HEK293 (cell line): Measurements from ENCODE around the gene DDX51.
A peak's percentile ranks its signal among the peaks of the same experiment; 100 is the strongest.

Experiments
- FEZF1 ChIP-seq: fragments of 450-650 bp; formaldehyde crosslinking; IDR thresholded peaks from 2 replicates; pipeline ENCODE4 v1.5.1; 2016; ENCODE audit warnings: missing biosample characterization, missing genetic modification characterization
- KLF7 ChIP-seq: fragments of 450-650 bp; formaldehyde crosslinking; IDR thresholded peaks from 2 replicates; pipeline ENCODE4 v1.5.1; 2016; ENCODE audit warnings: missing biosample characterization, missing genetic modification characterization, borderline replicate concordance
- KLF8 ChIP-seq: fragments of 450-650 bp; formaldehyde crosslinking; IDR thresholded peaks from 2 replicates; pipeline ENCODE4 v1.5.1; 2016; ENCODE audit warnings: missing biosample characterization, missing genetic modification characterization
- SALL2 ChIP-seq: fragments of 450-650 bp; formaldehyde crosslinking; IDR thresholded peaks from 2 replicates; pipeline ENCODE4 v1.5.0; 2017; ENCODE audit warnings: missing biosample characterization, mild to moderate bottlenecking, missing genetic modification characterization, borderline replicate concordance
- SP2 ChIP-seq: fragments of 450-650 bp; formaldehyde crosslinking; IDR thresholded peaks from 2 replicates; pipeline ENCODE4 v1.5.1; 2016; ENCODE audit warnings: missing biosample characterization, missing genetic modification characterization
- TCF7L2 ChIP-seq: IDR thresholded peaks from 2 replicates; pipeline ENCODE4 v1.6.1; 2011; ENCODE audit warnings: low read depth, mild to moderate bottlenecking, inconsistent platforms, low read length, moderate library complexity, borderline replicate concordance
- WT1 ChIP-seq: fragments of 450-650 bp; formaldehyde crosslinking; IDR thresholded peaks from 2 replicates; pipeline ENCODE4 v1.5.1; 2016; ENCODE audit warnings: missing biosample characterization, missing genetic modification characterization
- ZBTB1 ChIP-seq: fragments of 450-650 bp; formaldehyde crosslinking; IDR thresholded peaks from 2 replicates; pipeline ENCODE4 v1.5.1; 2016; ENCODE audit warnings: missing biosample characterization, missing genetic modification characterization
- ZBTB20 ChIP-seq: fragments of 450-650 bp; formaldehyde crosslinking; IDR thresholded peaks from 2 replicates; pipeline ENCODE4 v1.5.1; 2016; ENCODE audit warnings: missing biosample characterization, missing genetic modification characterization
- ZBTB48 ChIP-seq: fragments of 450-650 bp; formaldehyde crosslinking; IDR thresholded peaks from 2 replicates; pipeline ENCODE4 v1.5.1; 2016; ENCODE audit warnings: missing biosample characterization, missing genetic modification characterization
- ZBTB8A ChIP-seq: fragments of 450-650 bp; formaldehyde crosslinking; IDR thresholded peaks from 2 replicates; pipeline ENCODE4 v1.5.1; 2016; ENCODE audit warnings: missing biosample characterization, missing genetic modification characterization
- ZFP69B ChIP-seq: fragments of 450-650 bp; formaldehyde crosslinking; IDR thresholded peaks from 2 replicates; pipeline ENCODE4 v1.5.1; 2016; ENCODE audit warnings: missing biosample characterization, missing genetic modification characterization
- ZNF157 ChIP-seq: fragments of 450-650 bp; formaldehyde crosslinking; IDR thresholded peaks from 2 replicates; pipeline ENCODE4 v1.5.1; 2016; ENCODE audit warnings: missing biosample characterization, missing genetic modification characterization
- ZNF2 ChIP-seq: fragments of 450-650 bp; formaldehyde crosslinking; IDR thresholded peaks from 2 replicates; pipeline ENCODE4 v1.5.1; 2016; ENCODE audit warnings: missing biosample characterization, missing genetic modification characterization
- ZNF221 ChIP-seq: fragments of 450-650 bp; formaldehyde crosslinking; IDR thresholded peaks from 2 replicates; pipeline ENCODE4 v1.5.1; 2017; ENCODE audit warnings: missing biosample characterization, missing genetic modification characterization, borderline replicate concordance
- ZNF223 ChIP-seq: fragments of 450-650 bp; formaldehyde crosslinking; IDR thresholded peaks from 2 replicates; pipeline ENCODE4 v1.5.1; 2016; ENCODE audit warnings: missing biosample characterization, missing genetic modification characterization
- ZNF239 ChIP-seq: fragments of 450-650 bp; formaldehyde crosslinking; IDR thresholded peaks from 2 replicates; pipeline ENCODE4 v1.5.1; 2016; ENCODE audit warnings: missing biosample characterization, missing genetic modification characterization
- ZNF292 ChIP-seq: fragments of 450-650 bp; formaldehyde crosslinking; IDR thresholded peaks from 2 replicates; pipeline ENCODE4 v1.5.1; 2016; ENCODE audit warnings: low read depth, missing biosample characterization, missing genetic modification characterization, borderline replicate concordance
- ZNF354C ChIP-seq: fragments of 450-650 bp; formaldehyde crosslinking; IDR thresholded peaks from 2 replicates; pipeline ENCODE4 v1.5.1; 2016; ENCODE audit warnings: missing biosample characterization, missing genetic modification characterization, low read depth, borderline replicate concordance
- ZNF544 ChIP-seq: fragments of 450-650 bp; formaldehyde crosslinking; IDR thresholded peaks from 2 replicates; pipeline ENCODE4 v1.5.0; 2017; ENCODE audit warnings: missing biosample characterization, missing genetic modification characterization
- ZNF624 ChIP-seq: fragments of 450-650 bp; formaldehyde crosslinking; IDR thresholded peaks from 2 replicates; pipeline ENCODE4 v1.5.1; 2017; ENCODE audit warnings: missing biosample characterization, missing genetic modification characterization
- ZNF658 ChIP-seq: fragments of 450-650 bp; formaldehyde crosslinking; IDR thresholded peaks from 2 replicates; pipeline ENCODE4; 2016; ENCODE audit warnings: missing biosample characterization, missing genetic modification characterization
- TF ChIP-seq, protein P1 (sequence below): fragments of 450-650 bp; formaldehyde crosslinking; IDR thresholded peaks from 2 replicates; pipeline ENCODE4 v1.5.1; 2016; ENCODE audit warnings: missing biosample characterization, missing genetic modification characterization
- TF ChIP-seq, protein P2 (sequence below): fragments of 450-650 bp; formaldehyde crosslinking; IDR thresholded peaks from 2 replicates; pipeline ENCODE4 v1.5.1; 2016; ENCODE audit warnings: missing biosample characterization, missing genetic modification characterization
- TF ChIP-seq, protein P3 (sequence below): fragments of 450-650 bp; formaldehyde crosslinking; IDR thresholded peaks from 2 replicates; pipeline ENCODE4 v1.5.1; 2016; ENCODE audit warnings: missing biosample characterization, missing genetic modification characterization
- TF ChIP-seq, protein P4 (sequence below): fragments of 450-650 bp; formaldehyde crosslinking; IDR thresholded peaks from 2 replicates; pipeline ENCODE4 v1.5.1; 2016; ENCODE audit warnings: missing biosample characterization, missing genetic modification characterization
- TF ChIP-seq, protein P5 (sequence below): fragments of 450-650 bp; formaldehyde crosslinking; IDR thresholded peaks from 2 replicates; pipeline ENCODE4 v1.5.1; 2016; ENCODE audit warnings: missing biosample characterization, missing genetic modification characterization, borderline replicate concordance
- TF ChIP-seq, protein P6 (sequence below): fragments of 450-650 bp; formaldehyde crosslinking; IDR thresholded peaks from 2 replicates; pipeline ENCODE4 v1.5.1; 2016; ENCODE audit warnings: missing biosample characterization, missing genetic modification characterization
- TF ChIP-seq, protein P7 (sequence below): fragments of 450-650 bp; formaldehyde crosslinking; IDR thresholded peaks from 2 replicates; pipeline ENCODE4 v1.5.1; 2016; ENCODE audit warnings: missing biosample characterization, missing genetic modification characterization

Gene DDX51

DNA sequence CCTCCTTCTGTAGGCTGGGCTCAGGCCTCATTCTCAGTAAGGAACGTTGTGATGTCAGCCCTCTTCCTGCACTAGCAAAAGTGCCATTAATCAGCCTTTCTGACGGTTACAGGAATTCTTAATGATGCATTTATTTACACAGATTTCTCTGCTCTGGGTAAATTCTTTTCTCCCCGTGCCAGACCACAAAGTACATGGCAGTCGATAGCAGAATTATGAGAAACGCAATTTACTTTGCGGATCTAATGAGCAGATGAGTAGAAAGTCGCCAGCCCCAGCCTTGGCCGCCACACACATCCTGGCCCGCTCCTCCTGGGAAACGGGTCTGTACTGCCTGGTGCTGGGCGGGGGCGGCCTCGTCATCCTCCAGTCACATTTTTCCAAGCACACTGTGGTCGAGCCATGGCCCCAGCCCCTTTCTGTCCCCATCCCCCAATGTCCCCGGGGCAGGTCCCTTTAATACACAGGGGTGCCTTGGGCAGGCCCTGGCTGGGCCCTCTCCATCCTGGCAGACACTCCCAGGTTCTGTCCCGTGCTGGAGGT, 26.0 kb upstream of the DDX51 start (continued):
- TF ChIP-seq, protein P1, sequence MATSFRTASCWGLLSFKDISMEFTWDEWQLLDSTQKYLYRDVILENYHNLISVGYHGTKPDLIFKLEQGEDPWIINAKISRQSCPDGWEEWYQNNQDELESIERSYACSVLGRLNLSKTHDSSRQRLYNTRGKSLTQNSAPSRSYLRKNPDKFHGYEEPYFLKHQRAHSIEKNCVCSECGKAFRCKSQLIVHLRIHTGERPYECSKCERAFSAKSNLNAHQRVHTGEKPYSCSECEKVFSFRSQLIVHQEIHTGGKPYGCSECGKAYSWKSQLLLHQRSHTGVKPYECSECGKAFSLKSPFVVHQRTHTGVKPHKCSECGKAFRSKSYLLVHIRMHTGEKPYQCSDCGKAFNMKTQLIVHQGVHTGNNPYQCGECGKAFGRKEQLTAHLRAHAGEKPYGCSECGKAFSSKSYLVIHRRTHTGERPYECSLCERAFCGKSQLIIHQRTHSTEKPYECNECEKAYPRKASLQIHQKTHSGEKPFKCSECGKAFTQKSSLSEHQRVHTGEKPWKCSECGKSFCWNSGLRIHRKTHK = no peak
- TF ChIP-seq ZFP69B (tag by site-specific recombination) (no peak), ZNF2 (tag by site-specific recombination) (no peak), SALL2 (no peak), ZBTB1 (tag by site-specific recombination) (peak; percentile 65; the same call in 1 of the 2 replicates), KLF8 (tag by site-specific recombination) (peak; percentile 45; the same call in 1 of the 2 replicates), ZNF544 (tag by site-specific recombination) (no peak), TCF7L2 (no peak), SP2 (peak; percentile 35; the same call in 1 of the 2 replicates), ZNF292 (tag by site-specific recombination) (no peak), ZBTB48 (tag by site-specific recombination) (no peak), ZBTB20 (peak; percentile 95), ZNF157 (no peak), ZNF354C (tag by site-specific recombination) (no peak), ZNF221 (tag by site-specific recombination) (no peak), ZNF223 (tag by site-specific recombination) (no peak), KLF7 (tag by site-specific recombination) (no peak), ZBTB8A (peak; percentile 66), ZNF239 (tag by site-specific recombination) (no peak), WT1 (tag by site-specific recombination) (no peak), ZNF624 (tag by site-specific recombination) (no peak), ZNF658 (no peak), FEZF1 (tag by site-specific recombination) (peak; percentile 64)
- TF ChIP-seq, protein P2, sequence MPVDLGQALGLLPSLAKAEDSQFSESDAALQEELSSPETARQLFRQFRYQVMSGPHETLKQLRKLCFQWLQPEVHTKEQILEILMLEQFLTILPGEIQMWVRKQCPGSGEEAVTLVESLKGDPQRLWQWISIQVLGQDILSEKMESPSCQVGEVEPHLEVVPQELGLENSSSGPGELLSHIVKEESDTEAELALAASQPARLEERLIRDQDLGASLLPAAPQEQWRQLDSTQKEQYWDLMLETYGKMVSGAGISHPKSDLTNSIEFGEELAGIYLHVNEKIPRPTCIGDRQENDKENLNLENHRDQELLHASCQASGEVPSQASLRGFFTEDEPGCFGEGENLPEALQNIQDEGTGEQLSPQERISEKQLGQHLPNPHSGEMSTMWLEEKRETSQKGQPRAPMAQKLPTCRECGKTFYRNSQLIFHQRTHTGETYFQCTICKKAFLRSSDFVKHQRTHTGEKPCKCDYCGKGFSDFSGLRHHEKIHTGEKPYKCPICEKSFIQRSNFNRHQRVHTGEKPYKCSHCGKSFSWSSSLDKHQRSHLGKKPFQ (tag by site-specific recombination) = 0 out of 2 replicates have a peak, but pooled peaks have one; percentile 44
- TF ChIP-seq, protein P3, sequence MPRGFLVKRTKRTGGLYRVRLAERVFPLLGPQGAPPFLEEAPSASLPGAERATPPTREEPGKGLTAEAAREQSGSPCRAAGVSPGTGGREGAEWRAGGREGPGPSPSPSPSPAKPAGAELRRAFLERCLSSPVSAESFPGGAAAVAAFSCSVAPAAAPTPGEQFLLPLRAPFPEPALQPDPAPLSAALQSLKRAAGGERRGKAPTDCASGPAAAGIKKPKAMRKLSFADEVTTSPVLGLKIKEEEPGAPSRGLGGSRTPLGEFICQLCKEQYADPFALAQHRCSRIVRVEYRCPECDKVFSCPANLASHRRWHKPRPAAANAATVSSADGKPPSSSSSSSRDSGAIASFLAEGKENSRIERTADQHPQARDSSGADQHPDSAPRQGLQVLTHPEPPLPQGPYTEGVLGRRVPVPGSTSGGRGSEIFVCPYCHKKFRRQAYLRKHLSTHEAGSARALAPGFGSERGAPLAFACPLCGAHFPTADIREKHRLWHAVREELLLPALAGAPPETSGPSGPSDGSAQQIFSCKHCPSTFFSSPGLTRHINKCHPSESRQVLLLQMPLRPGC (tag by site-specific recombination) = peak; percentile 84
- TF ChIP-seq, protein P4, sequence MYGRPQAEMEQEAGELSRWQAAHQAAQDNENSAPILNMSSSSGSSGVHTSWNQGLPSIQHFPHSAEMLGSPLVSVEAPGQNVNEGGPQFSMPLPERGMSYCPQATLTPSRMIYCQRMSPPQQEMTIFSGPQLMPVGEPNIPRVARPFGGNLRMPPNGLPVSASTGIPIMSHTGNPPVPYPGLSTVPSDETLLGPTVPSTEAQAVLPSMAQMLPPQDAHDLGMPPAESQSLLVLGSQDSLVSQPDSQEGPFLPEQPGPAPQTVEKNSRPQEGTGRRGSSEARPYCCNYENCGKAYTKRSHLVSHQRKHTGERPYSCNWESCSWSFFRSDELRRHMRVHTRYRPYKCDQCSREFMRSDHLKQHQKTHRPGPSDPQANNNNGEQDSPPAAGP (tag by site-specific recombination) = peak; percentile 79
- TF ChIP-seq, protein P5, sequence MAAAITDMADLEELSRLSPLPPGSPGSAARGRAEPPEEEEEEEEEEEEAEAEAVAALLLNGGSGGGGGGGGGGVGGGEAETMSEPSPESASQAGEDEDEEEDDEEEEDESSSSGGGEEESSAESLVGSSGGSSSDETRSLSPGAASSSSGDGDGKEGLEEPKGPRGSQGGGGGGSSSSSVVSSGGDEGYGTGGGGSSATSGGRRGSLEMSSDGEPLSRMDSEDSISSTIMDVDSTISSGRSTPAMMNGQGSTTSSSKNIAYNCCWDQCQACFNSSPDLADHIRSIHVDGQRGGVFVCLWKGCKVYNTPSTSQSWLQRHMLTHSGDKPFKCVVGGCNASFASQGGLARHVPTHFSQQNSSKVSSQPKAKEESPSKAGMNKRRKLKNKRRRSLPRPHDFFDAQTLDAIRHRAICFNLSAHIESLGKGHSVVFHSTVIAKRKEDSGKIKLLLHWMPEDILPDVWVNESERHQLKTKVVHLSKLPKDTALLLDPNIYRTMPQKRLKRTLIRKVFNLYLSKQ = no peak
- TF ChIP-seq, protein P6, sequence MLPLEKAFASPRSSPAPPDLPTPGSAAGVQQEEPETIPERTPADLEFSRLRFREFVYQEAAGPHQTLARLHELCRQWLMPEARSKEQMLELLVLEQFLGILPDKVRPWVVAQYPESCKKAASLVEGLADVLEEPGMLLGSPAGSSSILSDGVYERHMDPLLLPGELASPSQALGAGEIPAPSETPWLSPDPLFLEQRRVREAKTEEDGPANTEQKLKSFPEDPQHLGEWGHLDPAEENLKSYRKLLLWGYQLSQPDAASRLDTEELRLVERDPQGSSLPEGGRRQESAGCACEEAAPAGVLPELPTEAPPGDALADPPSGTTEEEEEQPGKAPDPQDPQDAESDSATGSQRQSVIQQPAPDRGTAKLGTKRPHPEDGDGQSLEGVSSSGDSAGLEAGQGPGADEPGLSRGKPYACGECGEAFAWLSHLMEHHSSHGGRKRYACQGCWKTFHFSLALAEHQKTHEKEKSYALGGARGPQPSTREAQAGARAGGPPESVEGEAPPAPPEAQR (tag by site-specific recombination) = no peak
- TF ChIP-seq, protein P7, sequence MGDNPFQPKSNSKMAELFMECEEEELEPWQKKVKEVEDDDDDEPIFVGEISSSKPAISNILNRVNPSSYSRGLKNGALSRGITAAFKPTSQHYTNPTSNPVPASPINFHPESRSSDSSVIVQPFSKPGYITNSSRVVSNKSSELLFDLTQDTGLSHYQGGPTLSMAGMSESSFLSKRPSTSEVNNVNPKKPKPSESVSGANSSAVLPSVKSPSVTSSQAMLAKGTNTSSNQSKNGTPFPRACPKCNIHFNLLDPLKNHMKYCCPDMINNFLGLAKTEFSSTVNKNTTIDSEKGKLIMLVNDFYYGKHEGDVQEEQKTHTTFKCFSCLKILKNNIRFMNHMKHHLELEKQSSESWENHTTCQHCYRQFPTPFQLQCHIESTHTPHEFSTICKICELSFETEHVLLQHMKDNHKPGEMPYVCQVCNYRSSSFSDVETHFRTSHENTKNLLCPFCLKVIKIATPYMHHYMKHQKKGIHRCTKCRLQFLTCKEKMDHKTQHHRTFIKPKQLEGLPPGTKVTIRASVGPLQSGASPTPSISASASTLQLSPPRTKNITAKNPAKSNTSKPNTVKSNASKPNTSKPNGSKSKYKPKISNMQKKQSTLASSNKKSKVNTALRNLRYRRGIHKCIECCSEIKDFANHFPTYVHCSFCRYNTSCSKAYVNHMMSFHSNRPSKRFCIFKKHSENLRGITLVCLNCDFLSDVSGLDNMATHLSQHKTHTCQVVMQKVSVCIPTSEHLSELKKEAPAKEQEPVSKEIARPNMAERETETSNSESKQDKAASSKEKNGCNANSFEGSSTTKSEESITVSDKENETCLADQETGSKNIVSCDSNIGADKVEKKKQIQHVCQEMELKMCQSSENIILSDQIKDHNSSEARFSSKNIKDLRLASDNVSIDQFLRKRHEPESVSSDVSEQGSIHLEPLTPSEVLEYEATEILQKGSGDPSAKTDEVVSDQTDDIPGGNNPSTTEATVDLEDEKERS = no peak
